Mesothelial cell of epicardium (in vitro differentiated cells): ENCODE data around the gene AK4. TPM values are rescaled to one million over a fixed set of nuclear protein-coding genes. Genes with fewer than 3 reads are reported as not detected.

ENCODE experiments used
- DNase-seq, 2 experiments: peaks; one replicate each; pipeline ENCODE4 v3.0.0; 2021; ENCODE audit warnings: low spot score in 2 of 2; ENCODE audit not compliant: unreplicated experiment in 2 of 2
- H3K27ac Mint-ChIP-seq: 2 replicates; pipeline ENCODE4 v1.8.0; 2021; ENCODE audit warnings: mixed read lengths
- H3K27me3 Mint-ChIP-seq: 2 replicates; pipeline ENCODE4 v1.8.0; 2021; ENCODE audit warnings: low read depth, mixed read lengths
- H3K36me3 Mint-ChIP-seq: 2 replicates; pipeline ENCODE4 v1.8.0; 2021; ENCODE audit warnings: mixed read lengths
- H3K4me1 Mint-ChIP-seq: 2 replicates; pipeline ENCODE4 v1.8.0; 2021; ENCODE audit warnings: mixed read lengths
- H3K4me3 Mint-ChIP-seq: 2 replicates; pipeline ENCODE4 v1.8.0; 2021; ENCODE audit warnings: mild to moderate bottlenecking, moderate library complexity, mixed read lengths
- H3K9me3 Mint-ChIP-seq: 2 replicates; pipeline ENCODE4 v1.8.0; 2021; ENCODE audit warnings: mixed read lengths
- CTCF ChIP-seq: fragments of 200-600 bp; sonication (generic); IDR thresholded peaks from one replicate; pipeline ENCODE4 v1.5.0; 2021; ENCODE audit warnings: antibody characterized with exemption; ENCODE audit not compliant: unreplicated experiment
- total RNA-seq: library from RNA; stranded (reverse); gene quantifications from 3 replicates; pipeline ENCODE4 v1.2.1, GENCODE V29; 2021

AK4 gene
- total RNA-seq, 1 donor from 2014 or later: 20.7 TPM

GRCh38 chr1:65216989-65217388 is 69.0 kb downstream of the AK4 start:
- no peak for TF ChIP-seq CTCF
- H3K36me3 Mint-ChIP-seq: peaks cover 8% of the 10 kb centered on the region
- H3K27ac Mint-ChIP-seq: no peak overlapping the region
- no peak overlapping the region for H3K4me3 Mint-ChIP-seq
- H3K9me3 Mint-ChIP-seq: peaks cover 5% of the 10 kb centered on the region
- no peak for DNase-seq
- no peaks in the 10 kb centered on the region for H3K27me3 Mint-ChIP-seq
- H3K4me1 Mint-ChIP-seq: peaks cover 2% of the 10 kb centered on the region

- Mint-ChIP-seq H3K36me3 (peaks cover 12% of the 10 kb centered on the region), H3K9me3 (peaks cover 5% of the 10 kb centered on the region), H3K27ac (no peak overlapping the region), H3K4me1 (no peaks in the 10 kb centered on the region), H3K4me3 (no peak overlapping the region), H3K27me3 (no peaks in the 10 kb centered on the region)
- no peak for DNase-seq
- no peak for TF ChIP-seq CTCF
Measured at GRCh38 chr1:65221638-65222339, 73.8 kb downstream of the AK4 start.

- Mint-ChIP-seq H3K4me1 (no peaks in the 10 kb centered on the region), H3K27me3 (no peaks in the 10 kb centered on the region), H3K9me3 (peaks cover 5% of the 10 kb centered on the region), H3K27ac (no peak overlapping the region), H3K4me3 (no peak overlapping the region), H3K36me3 (peaks cover 12% of the 10 kb centered on the region)
- no peak for DNase-seq
- TF ChIP-seq CTCF: no peak
Measured at GRCh38 chr1:65222340-65222940, 74.4 kb downstream of the AK4 start.

- Mint-ChIP-seq H3K4me3 (no peak overlapping the region), H3K9me3 (peaks cover 4% of the 10 kb centered on the region), H3K36me3 (peaks cover 11% of the 10 kb centered on the region), H3K27me3 (no peaks in the 10 kb centered on the region), H3K4me1 (no peaks in the 10 kb centered on the region), H3K27ac (no peak overlapping the region)
- DNase-seq: no peak
- no peak for TF ChIP-seq CTCF
Measured at GRCh38 chr1:65224681-65225091, 76.7 kb downstream of the AK4 start.

- DNase-seq: no peak
- Mint-ChIP-seq H3K9me3 (no peaks in the 10 kb centered on the region), H3K4me1 (no peaks in the 10 kb centered on the region), H3K36me3 (peaks cover 7% of the 10 kb centered on the region), H3K27ac (no peak overlapping the region), H3K4me3 (no peak overlapping the region), H3K27me3 (no peaks in the 10 kb centered on the region)
- no peak for TF ChIP-seq CTCF
Measured at GRCh38 chr1:65225179-65225578, 77.2 kb downstream of the AK4 start.
